Liver (tissue), 9 donors: ENCODE measurements around the gene CTRB1. TPM values are rescaled to one million over a fixed set of nuclear protein-coding genes. Genes with fewer than 3 reads are reported as not detected.
"Not testable (repeated sequence)": the region's sequence is repeated elsewhere in the genome, so short reads cannot be mapped to it uniquely, and the experiment has no call there.

Experiments
- DNase-seq: peaks from one replicate; pipeline ENCODE4 v3.0.0-alpha.2; 2017; ENCODE audit warnings: low spot score
- H3K27ac ChIP-seq, 2 donors: one replicate each; pipeline ENCODE4 v1.7.0; 2013; ENCODE audit warnings: inconsistent platforms in 2 of 2, low read length in 2 of 2, control low read depth in 1 of 2, low read depth in 1 of 2, mild to moderate bottlenecking in 1 of 2
- H3K27me3 ChIP-seq, 4 donors: one replicate each; pipeline versions ENCODE4 v1.6.1 to v1.7.0; 2013; ENCODE audit warnings: low read length in 3 of 4, inconsistent platforms in 1 of 4, mild to moderate bottlenecking in 1 of 4, moderate library complexity in 1 of 4; ENCODE audit not compliant: control insufficient read depth in 4 of 4, insufficient read depth in 4 of 4
- H3K36me3 ChIP-seq, 4 donors: one replicate each; pipeline versions ENCODE4 v1.6.1 to v1.7.0; 2013; ENCODE audit warnings: low read length in 3 of 4, mild to moderate bottlenecking in 3 of 4, low read depth in 1 of 4, moderate library complexity in 1 of 4; ENCODE audit not compliant: control insufficient read depth in 4 of 4, insufficient read depth in 3 of 4
- H3K4me1 ChIP-seq, 4 donors: one replicate each; pipeline versions ENCODE4 v1.6.1 to v1.7.0; 2013; ENCODE audit warnings: low read length in 3 of 4, mild to moderate bottlenecking in 3 of 4, moderate library complexity in 1 of 4; ENCODE audit not compliant: control insufficient read depth in 4 of 4, insufficient read depth in 4 of 4
- H3K4me3 ChIP-seq, 3 donors: one replicate each; pipeline versions ENCODE4 v1.6.1 to v1.7.0; 2013; ENCODE audit warnings: low read length in 3 of 3, control low read depth in 1 of 3, low read depth in 1 of 3, mild to moderate bottlenecking in 1 of 3
- H3K9ac ChIP-seq, 2 donors: one replicate each; pipeline ENCODE4 v1.7.0; 2013; ENCODE audit warnings: low read length in 2 of 2, mild to moderate bottlenecking in 2 of 2, moderate library complexity in 2 of 2, control low read depth in 1 of 2, low read depth in 1 of 2
- H3K9me3 ChIP-seq, 4 donors: one replicate each; pipeline versions ENCODE4 v1.6.1 to v1.7.0; 2013; ENCODE audit warnings: low read length in 3 of 4; ENCODE audit not compliant: control insufficient read depth in 4 of 4
- EGR1 ChIP-seq, 2 donors: IDR thresholded peaks; 2 replicates each; pipeline ENCODE4 v1.6.1; 2016 to 2018; ENCODE audit warnings: antibody characterized with exemption in 2 of 2, low read depth in 2 of 2
- FOXA1 ChIP-seq: IDR thresholded peaks from 2 replicates; pipeline ENCODE4 v1.6.1; 2016; ENCODE audit warnings: antibody characterized with exemption
- FOXA2 ChIP-seq: IDR thresholded peaks from 2 replicates; pipeline ENCODE4 v1.6.1; 2016; ENCODE audit warnings: antibody characterized with exemption
- GABPA ChIP-seq, 2 donors: IDR thresholded peaks in 1 of 2; conservative IDR thresholded peaks in 1 of 2; 2 replicates each; pipeline ENCODE4 v1.6.1; 2016; ENCODE audit warnings: antibody characterized with exemption in 2 of 2, mild to moderate bottlenecking in 1 of 2, moderate library complexity in 1 of 2
- HNF4A ChIP-seq, 2 donors: conservative IDR thresholded peaks; 2 replicates each; pipeline ENCODE4 v1.6.1; 2016; ENCODE audit warnings: antibody characterized with exemption in 2 of 2, mild to moderate bottlenecking in 2 of 2
- HNF4G ChIP-seq: IDR thresholded peaks from 2 replicates; pipeline ENCODE4 v1.6.1; 2016; ENCODE audit warnings: antibody characterized with exemption
- JUND ChIP-seq, 2 donors: IDR thresholded peaks; 2 replicates each; pipeline ENCODE4 v1.6.1; 2016; ENCODE audit warnings: antibody characterized with exemption in 2 of 2
- MAX ChIP-seq: IDR thresholded peaks from 2 replicates; pipeline ENCODE4 v1.6.1; 2016; ENCODE audit warnings: antibody characterized with exemption
- NR2F2 ChIP-seq: IDR thresholded peaks from 2 replicates; pipeline ENCODE4 v1.6.1; 2016; ENCODE audit warnings: antibody characterized with exemption
- RAD21 ChIP-seq, 2 donors: IDR thresholded peaks; 2 replicates each; pipeline ENCODE4 v1.6.1; 2016; ENCODE audit warnings: antibody characterized with exemption in 2 of 2, mild to moderate bottlenecking in 2 of 2
- REST ChIP-seq: IDR thresholded peaks from 2 replicates; pipeline ENCODE4 v1.6.1; 2016; ENCODE audit warnings: antibody characterized with exemption, mild to moderate bottlenecking
- RXRA ChIP-seq, 2 donors: IDR thresholded peaks; 2 replicates each; pipeline ENCODE4 v1.6.1; 2017 to 2018; ENCODE audit warnings: antibody characterized with exemption in 2 of 2, mild to moderate bottlenecking in 1 of 2
- SP1 ChIP-seq: IDR thresholded peaks from 2 replicates; pipeline ENCODE4 v1.6.1; 2018; ENCODE audit warnings: antibody characterized with exemption, mild to moderate bottlenecking
- TAF1 ChIP-seq: conservative IDR thresholded peaks from 2 replicates; pipeline ENCODE4 v1.6.1; 2016; ENCODE audit warnings: antibody characterized with exemption, mild to moderate bottlenecking
- YY1 ChIP-seq: IDR thresholded peaks from 2 replicates; pipeline ENCODE4 v1.6.1; 2016; ENCODE audit warnings: antibody characterized with exemption, mild to moderate bottlenecking
- WGBS: extraction: QIAGEN DNeasy Blood & Tissue Kit; methylation state at CpG from one replicate; pipeline ENCODE4 v1.1.7; 2013; 5-methylcytosine and 5-hydroxymethylcytosine counted together
- polyA plus RNA-seq, 2 donors: library from polyadenylated mRNA; stranded (reverse) in 1 of 2; unstranded in 1 of 2; fragments of 200-250 nt in 1 of 2; fragments of >200 nt in 1 of 2; fragmentation: Nextera tagmentation in 1 of 2; extraction: Ambion mirVana in 1 of 2; gene quantifications; one replicate each; pipeline versions ENCODE4 v1.2.1 to v1.2.3, GENCODE V29; 2013 to 2015
- total RNA-seq, 2 donors: library from RNA; depleted of rRNA; stranded (reverse); fragments of >200 nt; gene quantifications; one replicate each; pipeline ENCODE4 v1.2.3, GENCODE V29; 2014
- TF ChIP-seq, protein P1 (sequence below): fragments of 150-350 bp; IDR thresholded peaks from 2 replicates; pipeline ENCODE4 v1.5.1; 2017; ENCODE audit warnings: improper control_type of control experiment, low read depth, low read length; ENCODE audit not compliant: missing input control
- TF ChIP-seq, protein P2 (sequence below): IDR thresholded peaks from 2 replicates; pipeline ENCODE4 v1.6.1; 2016; ENCODE audit warnings: antibody characterized with exemption
- TF ChIP-seq, protein P3 (sequence below): IDR thresholded peaks from 2 replicates; pipeline ENCODE4 v1.6.1; 2016; ENCODE audit warnings: antibody characterized with exemption
- donor health status: healthy.
- donor health status: healthy.
- donor health status: healthy.
- donor health status: healthy.
- donor health status: healthy.

The CTRB1 gene
- total and polyA plus RNA-seq, 4 donors = not detected

GRCh38 chr16:75203667-75204409, 14.9 kb upstream of the CTRB1 start:
- Histone ChIP-seq H3K27ac (no peak overlapping the region), H3K9ac (no peak overlapping the region), H3K4me3 (no peak overlapping the region), H3K4me1 (no peaks in the 10 kb centered on the region), H3K9me3 (no peaks in the 10 kb centered on the region), H3K36me3 (no peaks in the 10 kb centered on the region), H3K27me3 (no peaks in the 10 kb centered on the region)
- no peak for DNase-seq
- no peak for TF ChIP-seq HNF4A (conservative IDR thresholded peaks at IDR 0.05)
- 85% methylated on average over 13 of the region's 13 CpGs for WGBS

DNA sequence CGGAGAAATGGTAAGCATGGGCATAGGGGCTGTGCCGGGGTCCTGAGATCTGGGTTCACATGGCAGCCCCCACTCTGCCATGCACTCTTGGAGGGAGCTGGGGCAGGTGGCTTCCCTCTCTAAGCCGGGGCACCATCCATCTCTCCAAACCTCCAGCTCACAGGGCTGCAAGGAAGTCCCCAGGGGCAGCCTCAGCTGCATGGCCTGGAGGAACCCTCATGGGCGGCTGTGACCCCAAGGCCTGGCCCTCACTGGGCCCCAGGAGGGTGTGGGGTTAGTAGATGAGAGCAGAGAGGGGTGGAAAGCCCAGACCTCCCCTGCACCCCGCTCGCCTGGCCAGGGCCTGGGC, 14.4 kb upstream of the CTRB1 start:
- Histone ChIP-seq H3K4me1 (no peaks in the 10 kb centered on the region), H3K9ac (no peak overlapping the region), H3K27ac (no peak overlapping the region), H3K36me3 (no peaks in the 10 kb centered on the region), H3K27me3 (no peaks in the 10 kb centered on the region), H3K9me3 (no peaks in the 10 kb centered on the region), H3K4me3 (no peak overlapping the region)
- no peak for TF ChIP-seq TAF1
- TF ChIP-seq FOXA2 = no peak
- TF ChIP-seq, protein P1, sequence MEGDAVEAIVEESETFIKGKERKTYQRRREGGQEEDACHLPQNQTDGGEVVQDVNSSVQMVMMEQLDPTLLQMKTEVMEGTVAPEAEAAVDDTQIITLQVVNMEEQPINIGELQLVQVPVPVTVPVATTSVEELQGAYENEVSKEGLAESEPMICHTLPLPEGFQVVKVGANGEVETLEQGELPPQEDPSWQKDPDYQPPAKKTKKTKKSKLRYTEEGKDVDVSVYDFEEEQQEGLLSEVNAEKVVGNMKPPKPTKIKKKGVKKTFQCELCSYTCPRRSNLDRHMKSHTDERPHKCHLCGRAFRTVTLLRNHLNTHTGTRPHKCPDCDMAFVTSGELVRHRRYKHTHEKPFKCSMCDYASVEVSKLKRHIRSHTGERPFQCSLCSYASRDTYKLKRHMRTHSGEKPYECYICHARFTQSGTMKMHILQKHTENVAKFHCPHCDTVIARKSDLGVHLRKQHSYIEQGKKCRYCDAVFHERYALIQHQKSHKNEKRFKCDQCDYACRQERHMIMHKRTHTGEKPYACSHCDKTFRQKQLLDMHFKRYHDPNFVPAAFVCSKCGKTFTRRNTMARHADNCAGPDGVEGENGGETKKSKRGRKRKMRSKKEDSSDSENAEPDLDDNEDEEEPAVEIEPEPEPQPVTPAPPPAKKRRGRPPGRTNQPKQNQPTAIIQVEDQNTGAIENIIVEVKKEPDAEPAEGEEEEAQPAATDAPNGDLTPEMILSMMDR = no peak
- no peak for TF ChIP-seq REST
- TF ChIP-seq YY1 = no peak
- no peak for TF ChIP-seq MAX
- TF ChIP-seq, protein P2, sequence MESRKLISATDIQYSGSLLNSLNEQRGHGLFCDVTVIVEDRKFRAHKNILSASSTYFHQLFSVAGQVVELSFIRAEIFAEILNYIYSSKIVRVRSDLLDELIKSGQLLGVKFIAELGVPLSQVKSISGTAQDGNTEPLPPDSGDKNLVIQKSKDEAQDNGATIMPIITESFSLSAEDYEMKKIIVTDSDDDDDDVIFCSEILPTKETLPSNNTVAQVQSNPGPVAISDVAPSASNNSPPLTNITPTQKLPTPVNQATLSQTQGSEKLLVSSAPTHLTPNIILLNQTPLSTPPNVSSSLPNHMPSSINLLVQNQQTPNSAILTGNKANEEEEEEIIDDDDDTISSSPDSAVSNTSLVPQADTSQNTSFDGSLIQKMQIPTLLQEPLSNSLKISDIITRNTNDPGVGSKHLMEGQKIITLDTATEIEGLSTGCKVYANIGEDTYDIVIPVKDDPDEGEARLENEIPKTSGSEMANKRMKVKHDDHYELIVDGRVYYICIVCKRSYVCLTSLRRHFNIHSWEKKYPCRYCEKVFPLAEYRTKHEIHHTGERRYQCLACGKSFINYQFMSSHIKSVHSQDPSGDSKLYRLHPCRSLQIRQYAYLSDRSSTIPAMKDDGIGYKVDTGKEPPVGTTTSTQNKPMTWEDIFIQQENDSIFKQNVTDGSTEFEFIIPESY = no peak
- TF ChIP-seq RXRA (IDR thresholded peaks at IDR 0.05) = no peak
- no peak for TF ChIP-seq RAD21 (IDR thresholded peaks at IDR 0.05)
- no peak for TF ChIP-seq FOXA1
- TF ChIP-seq, protein P3, sequence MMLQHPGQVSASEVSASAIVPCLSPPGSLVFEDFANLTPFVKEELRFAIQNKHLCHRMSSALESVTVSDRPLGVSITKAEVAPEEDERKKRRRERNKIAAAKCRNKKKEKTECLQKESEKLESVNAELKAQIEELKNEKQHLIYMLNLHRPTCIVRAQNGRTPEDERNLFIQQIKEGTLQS = no peak
- TF ChIP-seq EGR1 (IDR thresholded peaks at IDR 0.05; ENCODE audit: low read depth in 2 of 2) = no peak
- TF ChIP-seq SP1 = no peak
- TF ChIP-seq GABPA (IDR thresholded peaks at IDR 0.05 in 1 of 2, conservative IDR thresholded peaks at IDR 0.05 in 1 of 2) = no peak
- no peak for TF ChIP-seq JUND (IDR thresholded peaks at IDR 0.05)
- no peak for TF ChIP-seq HNF4G
- no peak for TF ChIP-seq NR2F2
- TF ChIP-seq HNF4A (conservative IDR thresholded peaks at IDR 0.05) = no peak
- 93% methylated on average over 6 of the region's 6 CpGs for WGBS
- DNase-seq = no peak

- not testable (repeated sequence) for DNase-seq, H3K9ac ChIP-seq, H3K9me3 ChIP-seq, H3K36me3 ChIP-seq, H3K27ac ChIP-seq, H3K4me1 ChIP-seq, H3K27me3 ChIP-seq, H3K4me3 ChIP-seq
- no CpG with 5 or more reads among the region's 20 CpGs for WGBS
These were observed 13.9 kb upstream of the CTRB1 start for GRCh38 chr16:75204905-75205304.

- not testable (repeated sequence) for H3K27me3 ChIP-seq, H3K36me3 ChIP-seq, H3K4me3 ChIP-seq, H3K4me1 ChIP-seq, H3K9ac ChIP-seq, H3K9me3 ChIP-seq, DNase-seq, H3K27ac ChIP-seq
- 95% methylated on average over 6 of the region's 19 CpGs for WGBS
These were observed 13.3 kb upstream of the CTRB1 start for GRCh38 chr16:75205438-75205837.
